Esophagus muscularis mucosa (tissue), 3 donors: ENCODE data around the gene CACNA2D3.

Source experiments
- POLR2A ChIP-seq: fragments of 450-650 bp; IDR thresholded peaks from one replicate; pipeline ENCODE4 v1.6.1; 2017; ENCODE audit warnings: antibody characterized with exemption, moderate library complexity, mild to moderate bottlenecking, low read depth
- TF ChIP-seq, protein P1 (sequence below), 3 experiments: fragments of 200-600 bp in 2 of 3; fragments of 450-650 bp in 1 of 3; sonication (generic) in 2 of 3; IDR thresholded peaks; one replicate each; pipeline ENCODE4 v1.5.1; 2017 to 2019; ENCODE audit warnings: antibody characterized with exemption in 3 of 3, mild to moderate bottlenecking in 2 of 3, moderate library complexity in 1 of 3

DNA sequence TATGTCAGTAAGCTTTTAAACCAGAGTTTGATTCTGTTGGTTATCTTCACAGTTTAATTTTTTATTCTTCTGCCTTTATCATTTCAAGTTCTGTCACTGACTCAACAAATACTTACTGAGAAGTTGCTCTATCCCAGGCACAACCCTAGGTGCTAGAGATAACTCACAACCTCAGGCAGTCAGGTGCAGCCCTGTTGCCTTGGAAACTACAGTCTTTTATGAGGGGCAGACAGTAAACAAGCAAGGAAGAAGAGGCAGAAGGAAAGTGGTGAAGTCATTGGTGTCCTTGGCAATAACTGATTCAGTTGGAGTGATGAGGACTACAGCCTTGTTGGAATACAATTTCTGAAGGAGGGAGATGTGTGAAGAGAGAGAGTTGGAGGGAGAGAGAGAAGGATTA, 947.6 kb downstream of the CACNA2D3 start:
- TF ChIP-seq POLR2A, result no peak
- TF ChIP-seq, protein P1, sequence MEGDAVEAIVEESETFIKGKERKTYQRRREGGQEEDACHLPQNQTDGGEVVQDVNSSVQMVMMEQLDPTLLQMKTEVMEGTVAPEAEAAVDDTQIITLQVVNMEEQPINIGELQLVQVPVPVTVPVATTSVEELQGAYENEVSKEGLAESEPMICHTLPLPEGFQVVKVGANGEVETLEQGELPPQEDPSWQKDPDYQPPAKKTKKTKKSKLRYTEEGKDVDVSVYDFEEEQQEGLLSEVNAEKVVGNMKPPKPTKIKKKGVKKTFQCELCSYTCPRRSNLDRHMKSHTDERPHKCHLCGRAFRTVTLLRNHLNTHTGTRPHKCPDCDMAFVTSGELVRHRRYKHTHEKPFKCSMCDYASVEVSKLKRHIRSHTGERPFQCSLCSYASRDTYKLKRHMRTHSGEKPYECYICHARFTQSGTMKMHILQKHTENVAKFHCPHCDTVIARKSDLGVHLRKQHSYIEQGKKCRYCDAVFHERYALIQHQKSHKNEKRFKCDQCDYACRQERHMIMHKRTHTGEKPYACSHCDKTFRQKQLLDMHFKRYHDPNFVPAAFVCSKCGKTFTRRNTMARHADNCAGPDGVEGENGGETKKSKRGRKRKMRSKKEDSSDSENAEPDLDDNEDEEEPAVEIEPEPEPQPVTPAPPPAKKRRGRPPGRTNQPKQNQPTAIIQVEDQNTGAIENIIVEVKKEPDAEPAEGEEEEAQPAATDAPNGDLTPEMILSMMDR (IDR thresholded peaks at IDR 0.05), result no peak
